ENCODE results near the gene ITIH2.
A peak's percentile ranks its signal among the peaks of the same experiment; 100 is the strongest.

Gene ITIH2

GRCh38 chr10:7788639-7789286 lies 85.6 kb downstream of the ITIH2 start:
- Histone ChIP-seq H2AFZ (ENCODE audit: low read length) (peak overlapping the region; percentile 92), H3K14ac (ENCODE audit: low read length) (no peak overlapping the region), H3K9ac (ENCODE audit: low read depth, low read length, poor library complexity) (peak overlapping the region; percentile 98), H2BK15ac (ENCODE audit: low read length) (no peak overlapping the region), H3K4ac (ENCODE audit: low read length) (no peak overlapping the region), H3K4me2 (ENCODE audit: insufficient read depth, low read length, poor library complexity, severe bottlenecking) (peak overlapping the region; percentile 49), H3K4me3 (ENCODE audit: low read length in 2 of 2) (peak overlapping the region; percentile 96), H3K27ac (replicated peaks; ENCODE audit: low read length) (no peak overlapping the region), H2AK5ac (ENCODE audit: low read depth, low read length) (no peak overlapping the region), H3K36me3 (replicated peaks in 1 of 2; ENCODE audit: control insufficient read depth in 2 of 2, insufficient read depth in 2 of 2, low read length in 2 of 2) (peaks cover 2 to 42% of the 10 kb centered on the region in 2 donors), H4K91ac (ENCODE audit: low read depth, low read length, poor library complexity) (no peak overlapping the region), H3K23ac (ENCODE audit: low read depth, low read length, poor library complexity) (no peak overlapping the region), H2BK12ac (ENCODE audit: low read length) (no peak overlapping the region), H3K79me1 (ENCODE audit: low read depth, low read length) (peaks cover 8% of the 10 kb centered on the region), H4K8ac (ENCODE audit: low read depth, low read length) (no peak overlapping the region), H2BK120ac (ENCODE audit: low read depth, low read length) (no peak overlapping the region), H3K18ac (ENCODE audit: low read length) (no peak overlapping the region), H3K4me1 (ENCODE audit: control insufficient read depth in 2 of 2, insufficient read depth in 1 of 2, low read depth in 1 of 2, low read length in 2 of 2) (peaks cover 4 to 10% of the 10 kb centered on the region in 2 donors), H3K9me3 (replicated peaks in 1 of 2; ENCODE audit: control insufficient read depth in 2 of 2, insufficient read depth in 1 of 2, low read depth in 1 of 2, low read length in 2 of 2) (no peaks in the 10 kb centered on the region), H3K27me3 (ENCODE audit: control insufficient read depth in 3 of 3, insufficient read depth in 3 of 3, low read depth in 1 of 3, low read length in 3 of 3) (no peaks in the 10 kb centered on the region), H2BK5ac (ENCODE audit: low read length) (no peak overlapping the region)
- WGBS, 2 donors (ENCODE audit: extremely low coverage in 2 of 2, insufficient read length in 2 of 2, insufficient replicate concordance in 1 of 2), result no CpG with 5 or more reads among the region's 25 CpGs
- no peak for DNase-seq (ENCODE audit: low spot score)

GRCh38 chr10:7789390-7789789 lies 86.3 kb downstream of the ITIH2 start:
- H4K8ac ChIP-seq (ENCODE audit: low read depth, low read length), result no peak overlapping the region
- no peak overlapping the region for H2BK5ac ChIP-seq (ENCODE audit: low read length)
- H3K14ac ChIP-seq (ENCODE audit: low read length), result no peak overlapping the region
- H3K79me1 ChIP-seq (ENCODE audit: low read depth, low read length), result peaks cover 8% of the 10 kb centered on the region
- H2BK120ac ChIP-seq (ENCODE audit: low read depth, low read length), result no peak overlapping the region
- H3K36me3 ChIP-seq (replicated peaks in 1 of 2; ENCODE audit: control insufficient read depth in 2 of 2, insufficient read depth in 2 of 2, low read length in 2 of 2), result peaks cover 2 to 36% of the 10 kb centered on the region in 2 donors
- no peaks in the 10 kb centered on the region for H3K27me3 ChIP-seq (ENCODE audit: control insufficient read depth in 3 of 3, insufficient read depth in 3 of 3, low read depth in 1 of 3, low read length in 3 of 3)
- no peak overlapping the region for H2BK15ac ChIP-seq (ENCODE audit: low read length)
- H3K9me3 ChIP-seq (replicated peaks in 1 of 2; ENCODE audit: control insufficient read depth in 2 of 2, insufficient read depth in 1 of 2, low read depth in 1 of 2, low read length in 2 of 2), result no peaks in the 10 kb centered on the region
- no peak for DNase-seq (ENCODE audit: low spot score)
- H2AFZ ChIP-seq (ENCODE audit: low read length), result no peak overlapping the region
- H3K4me2 ChIP-seq (ENCODE audit: insufficient read depth, low read length, poor library complexity, severe bottlenecking), result no peak overlapping the region
- no peak overlapping the region for H3K4ac ChIP-seq (ENCODE audit: low read length)
- no peak overlapping the region for H3K9ac ChIP-seq (ENCODE audit: low read depth, low read length, poor library complexity)
- no peak overlapping the region for H4K91ac ChIP-seq (ENCODE audit: low read depth, low read length, poor library complexity)
- no peak overlapping the region for H2BK12ac ChIP-seq (ENCODE audit: low read length)
- H3K4me3 ChIP-seq (ENCODE audit: low read length in 2 of 2), result peak overlapping the region in 1 of 2 donors; percentile 96
- no peak overlapping the region for H2AK5ac ChIP-seq (ENCODE audit: low read depth, low read length)
- WGBS, 2 donors (ENCODE audit: extremely low coverage in 2 of 2, insufficient read length in 2 of 2, insufficient replicate concordance in 1 of 2), result no CpG with 5 or more reads among the region's 3 CpGs
- H3K23ac ChIP-seq (ENCODE audit: low read depth, low read length, poor library complexity), result no peak overlapping the region
- no peak overlapping the region for H3K27ac ChIP-seq (replicated peaks; ENCODE audit: low read length)
- H3K18ac ChIP-seq (ENCODE audit: low read length), result no peak overlapping the region
- peaks cover 4 to 10% of the 10 kb centered on the region in 2 donors for H3K4me1 ChIP-seq (ENCODE audit: control insufficient read depth in 2 of 2, insufficient read depth in 1 of 2, low read depth in 1 of 2, low read length in 2 of 2)

- H3K36me3 ChIP-seq (replicated peaks in 1 of 2; ENCODE audit: control insufficient read depth in 2 of 2, insufficient read depth in 2 of 2, low read length in 2 of 2), result peaks cover 5 to 42% of the 10 kb centered on the region in 2 donors
- no peak overlapping the region for H2BK15ac ChIP-seq (ENCODE audit: low read length)
- no peak overlapping the region for H4K8ac ChIP-seq (ENCODE audit: low read depth, low read length)
- H3K4me2 ChIP-seq (ENCODE audit: insufficient read depth, low read length, poor library complexity, severe bottlenecking), result no peak overlapping the region
- no peak overlapping the region for H3K27ac ChIP-seq (replicated peaks; ENCODE audit: low read length)
- no peak overlapping the region for H2BK5ac ChIP-seq (ENCODE audit: low read length)
- H4K91ac ChIP-seq (ENCODE audit: low read depth, low read length, poor library complexity), result no peak overlapping the region
- peaks cover 2% of the 10 kb centered on the region for H3K79me1 ChIP-seq (ENCODE audit: low read depth, low read length)
- H3K4me1 ChIP-seq (ENCODE audit: control insufficient read depth in 2 of 2, insufficient read depth in 1 of 2, low read depth in 1 of 2, low read length in 2 of 2), result peaks cover 1 to 8% of the 10 kb centered on the region in 2 donors
- H3K4me3 ChIP-seq (ENCODE audit: low read length in 2 of 2), result no peak overlapping the region
- H3K9ac ChIP-seq (ENCODE audit: low read depth, low read length, poor library complexity), result no peak overlapping the region
- no CpG with 5 or more reads among the region's 1 CpG for WGBS, 2 donors (ENCODE audit: extremely low coverage in 2 of 2, insufficient read length in 2 of 2, insufficient replicate concordance in 1 of 2)
- H2AK5ac ChIP-seq (ENCODE audit: low read depth, low read length), result no peak overlapping the region
- DNase-seq (ENCODE audit: low spot score), result no peak
- no peak overlapping the region for H2AFZ ChIP-seq (ENCODE audit: low read length)
- H2BK120ac ChIP-seq (ENCODE audit: low read depth, low read length), result no peak overlapping the region
- no peak overlapping the region for H3K14ac ChIP-seq (ENCODE audit: low read length)
- H3K23ac ChIP-seq (ENCODE audit: low read depth, low read length, poor library complexity), result no peak overlapping the region
- no peaks in the 10 kb centered on the region for H3K9me3 ChIP-seq (replicated peaks in 1 of 2; ENCODE audit: control insufficient read depth in 2 of 2, insufficient read depth in 1 of 2, low read depth in 1 of 2, low read length in 2 of 2)
- no peak overlapping the region for H3K18ac ChIP-seq (ENCODE audit: low read length)
- H3K4ac ChIP-seq (ENCODE audit: low read length), result no peak overlapping the region
- H2BK12ac ChIP-seq (ENCODE audit: low read length), result no peak overlapping the region
- no peaks in the 10 kb centered on the region for H3K27me3 ChIP-seq (ENCODE audit: control insufficient read depth in 3 of 3, insufficient read depth in 3 of 3, low read depth in 1 of 3, low read length in 3 of 3)
These were observed 89.4 kb downstream of the ITIH2 start for GRCh38 chr10:7792541-7792940.

- DNase-seq (ENCODE audit: low spot score), result no peak
- Histone ChIP-seq H3K9me3 (replicated peaks in 1 of 2; ENCODE audit: control insufficient read depth in 2 of 2, insufficient read depth in 1 of 2, low read depth in 1 of 2, low read length in 2 of 2) (no peaks in the 10 kb centered on the region), H3K9ac (ENCODE audit: low read depth, low read length, poor library complexity) (no peak overlapping the region), H2BK12ac (ENCODE audit: low read length) (no peak overlapping the region), H3K23ac (ENCODE audit: low read depth, low read length, poor library complexity) (no peak overlapping the region), H3K79me1 (ENCODE audit: low read depth, low read length) (no peaks in the 10 kb centered on the region), H3K4me1 (ENCODE audit: control insufficient read depth in 2 of 2, insufficient read depth in 1 of 2, low read depth in 1 of 2, low read length in 2 of 2) (peaks cover 0 to 1% of the 10 kb centered on the region in 2 donors), H4K91ac (ENCODE audit: low read depth, low read length, poor library complexity) (no peak overlapping the region), H3K18ac (ENCODE audit: low read length) (no peak overlapping the region), H3K27me3 (ENCODE audit: control insufficient read depth in 3 of 3, insufficient read depth in 3 of 3, low read depth in 1 of 3, low read length in 3 of 3) (no peaks in the 10 kb centered on the region), H4K8ac (ENCODE audit: low read depth, low read length) (no peak overlapping the region), H2AFZ (ENCODE audit: low read length) (no peak overlapping the region), H3K14ac (ENCODE audit: low read length) (no peak overlapping the region), H2BK5ac (ENCODE audit: low read length) (no peak overlapping the region), H3K4ac (ENCODE audit: low read length) (no peak overlapping the region), H2BK15ac (ENCODE audit: low read length) (no peak overlapping the region), H2AK5ac (ENCODE audit: low read depth, low read length) (no peak overlapping the region), H3K36me3 (replicated peaks in 1 of 2; ENCODE audit: control insufficient read depth in 2 of 2, insufficient read depth in 2 of 2, low read length in 2 of 2) (peaks cover 10 to 59% of the 10 kb centered on the region in 2 donors), H3K4me2 (ENCODE audit: insufficient read depth, low read length, poor library complexity, severe bottlenecking) (no peak overlapping the region), H2BK120ac (ENCODE audit: low read depth, low read length) (no peak overlapping the region), H3K27ac (replicated peaks; ENCODE audit: low read length) (no peak overlapping the region), H3K4me3 (ENCODE audit: low read length in 2 of 2) (no peak overlapping the region)
- no CpG with 5 or more reads among the region's 4 CpGs for WGBS, 2 donors (ENCODE audit: extremely low coverage in 2 of 2, insufficient read length in 2 of 2, insufficient replicate concordance in 1 of 2)
These were observed 91.3 kb downstream of the ITIH2 start for GRCh38 chr10:7794251-7795026.
